Measurements from ENCODE around the gene ZXDC. TPM values are rescaled to one million over a fixed set of nuclear protein-coding genes. Genes with fewer than 3 reads are reported as not detected.

Gene ZXDC
- total RNA-seq, 2 experiments from 2014 or later, result 26.6 to 27.3 TPM

DNA sequence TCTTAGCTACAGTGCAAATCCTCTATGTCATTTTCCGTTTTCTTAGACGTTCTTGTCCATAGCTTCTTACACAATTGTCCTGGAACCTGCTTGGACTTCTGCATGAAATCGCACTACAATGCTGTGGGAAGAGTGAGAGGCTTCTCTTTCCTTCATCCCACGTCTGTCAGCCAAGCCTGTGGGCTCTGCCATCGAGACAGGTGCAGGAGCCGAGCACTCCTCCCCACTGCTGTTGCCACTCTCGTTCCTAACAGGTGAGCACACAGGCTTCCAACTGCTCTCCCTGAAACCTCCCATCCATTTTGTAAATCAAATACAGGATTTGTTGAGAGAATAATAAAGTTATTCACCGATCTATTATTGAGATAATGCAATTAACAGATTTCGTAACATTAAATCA, 23.5 kb downstream of the ZXDC start:
- ChIA-PET POLR2A (no interaction called here), CTCF (no interaction called here)
- ATAC-seq, result no peak
- Mint-ChIP-seq H3K27me3 (ENCODE audit: low read depth) (no peaks in the 10 kb centered on the region), H3K9me3 (ENCODE audit: insufficient read depth) (no peaks in the 10 kb centered on the region), H3K4me3 (no peak overlapping the region), H3K36me3 (ENCODE audit: low read depth) (peaks cover 22% of the 10 kb centered on the region), H3K27ac (no peak overlapping the region), H3K4me1 (ENCODE audit: low read depth) (no peaks in the 10 kb centered on the region)
- DNase-seq, result no peak

- no peaks in the 10 kb centered on the region for H3K9me3 Mint-ChIP-seq (ENCODE audit: insufficient read depth)
- peaks cover 19% of the 10 kb centered on the region for H3K36me3 Mint-ChIP-seq (ENCODE audit: low read depth)
- ATAC-seq (no peak), DNase-seq (no peak)
- ChIA-PET POLR2A (no interaction called here), CTCF (no interaction called here)
- H3K4me3 Mint-ChIP-seq, result no peak overlapping the region
- no peak overlapping the region for H3K27ac Mint-ChIP-seq
- H3K27me3 Mint-ChIP-seq (ENCODE audit: low read depth), result no peaks in the 10 kb centered on the region
- H3K4me1 Mint-ChIP-seq (ENCODE audit: low read depth), result no peaks in the 10 kb centered on the region
Observed at GRCh38 chr3:126451511-126451910, 24.2 kb downstream of the ZXDC start.

DNA sequence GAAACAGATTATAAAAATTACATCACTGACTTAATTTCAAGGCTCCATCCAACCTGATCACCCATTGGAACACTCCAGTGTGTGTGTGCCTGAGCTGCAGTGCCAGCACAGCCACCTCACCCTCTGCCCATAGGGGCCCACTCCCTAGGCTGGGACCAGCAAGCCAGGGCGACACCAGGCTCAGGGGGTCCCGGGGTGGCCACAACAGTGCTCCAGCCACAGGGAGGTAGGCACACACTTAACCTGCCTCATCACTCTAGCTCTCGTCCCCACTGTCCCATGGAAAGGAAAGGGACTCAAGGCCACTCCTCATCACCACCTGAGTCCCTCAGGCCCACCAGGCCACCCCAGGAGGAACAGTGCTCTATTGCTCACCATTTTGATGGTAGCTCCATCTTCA, 24.9 kb downstream of the ZXDC start:
- no peak for ATAC-seq
- no peak for DNase-seq
- Mint-ChIP-seq H3K4me1 (ENCODE audit: low read depth) (no peaks in the 10 kb centered on the region), H3K36me3 (ENCODE audit: low read depth) (peaks cover 19% of the 10 kb centered on the region), H3K4me3 (no peak overlapping the region), H3K27ac (peak overlapping the region; percentile 34), H3K27me3 (ENCODE audit: low read depth) (no peaks in the 10 kb centered on the region), H3K9me3 (ENCODE audit: insufficient read depth) (no peaks in the 10 kb centered on the region)
- POLR2A ChIA-PET, result no interaction called here
- CTCF ChIA-PET, result no interaction called here

DNA sequence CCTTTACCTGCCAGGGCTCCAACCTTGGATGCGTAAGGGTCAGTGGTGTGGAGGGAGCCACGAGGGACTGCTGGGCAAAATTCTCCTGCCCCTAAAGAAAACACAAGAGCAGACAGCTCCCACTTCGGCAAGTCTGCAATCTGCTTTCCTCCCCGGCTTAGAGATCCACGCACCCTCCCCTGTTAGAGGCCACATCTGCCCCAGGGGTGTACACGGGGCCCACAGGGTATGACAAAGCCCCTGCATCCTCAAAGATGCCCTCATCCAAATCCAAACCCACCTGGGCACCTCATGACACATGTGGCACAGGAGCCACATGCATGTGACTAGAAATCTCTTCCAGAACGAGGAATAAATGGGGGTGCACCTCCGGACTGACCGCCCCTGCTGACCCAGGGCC, 25.5 kb downstream of the ZXDC start:
- no peaks in the 10 kb centered on the region for H3K9me3 Mint-ChIP-seq (ENCODE audit: insufficient read depth)
- no peaks in the 10 kb centered on the region for H3K4me1 Mint-ChIP-seq (ENCODE audit: low read depth)
- peaks cover 17% of the 10 kb centered on the region for H3K36me3 Mint-ChIP-seq (ENCODE audit: low read depth)
- ChIA-PET POLR2A (no interaction called here), CTCF (no interaction called here)
- no peak overlapping the region for H3K27ac Mint-ChIP-seq
- DNase-seq (no peak), ATAC-seq (no peak)
- no peaks in the 10 kb centered on the region for H3K27me3 Mint-ChIP-seq (ENCODE audit: low read depth)
- H3K4me3 Mint-ChIP-seq, result no peak overlapping the region

- CTCF ChIA-PET, result no interaction called here
Observed at GRCh38 chr3:126449621-126450051, 26.1 kb downstream of the ZXDC start.

GRCh38 chr3:126448893-126449180, 26.9 kb downstream of the ZXDC start:
- Mint-ChIP-seq H3K27ac (no peak overlapping the region), H3K36me3 (ENCODE audit: low read depth) (peaks cover 11% of the 10 kb centered on the region), H3K4me3 (no peak overlapping the region), H3K27me3 (ENCODE audit: low read depth) (no peaks in the 10 kb centered on the region), H3K4me1 (ENCODE audit: low read depth) (no peaks in the 10 kb centered on the region), H3K9me3 (ENCODE audit: insufficient read depth) (no peaks in the 10 kb centered on the region)
- ATAC-seq (no peak), DNase-seq (no peak)
- POLR2A ChIA-PET, result no interaction called here
- CTCF ChIA-PET, result no interaction called here

More at GRCh38 chr3:126449621-126450051, 26.1 kb downstream of the ZXDC start:
- H3K27ac Mint-ChIP-seq, result peak overlapping the region; percentile 43
- no peaks in the 10 kb centered on the region for H3K27me3 Mint-ChIP-seq (ENCODE audit: low read depth)
- H3K4me1 Mint-ChIP-seq (ENCODE audit: low read depth), result no peaks in the 10 kb centered on the region
- DNase-seq (no peak), ATAC-seq (no peak)
- POLR2A ChIA-PET, result no interaction called here
- no peaks in the 10 kb centered on the region for H3K9me3 Mint-ChIP-seq (ENCODE audit: insufficient read depth)
- H3K4me3 Mint-ChIP-seq, result no peak overlapping the region
- peaks cover 15% of the 10 kb centered on the region for H3K36me3 Mint-ChIP-seq (ENCODE audit: low read depth)

GRCh38 chr3:126448136-126448892, 27.4 kb downstream of the ZXDC start:
- POLR2A ChIA-PET, result no interaction called here
- H3K27me3 Mint-ChIP-seq (ENCODE audit: low read depth), result no peaks in the 10 kb centered on the region
- CTCF ChIA-PET, result no interaction called here
- peaks cover 11% of the 10 kb centered on the region for H3K36me3 Mint-ChIP-seq (ENCODE audit: low read depth)
- ATAC-seq (no peak), DNase-seq (no peak)
- no peak overlapping the region for H3K4me3 Mint-ChIP-seq
- no peak overlapping the region for H3K27ac Mint-ChIP-seq
- H3K4me1 Mint-ChIP-seq (ENCODE audit: low read depth), result no peaks in the 10 kb centered on the region
- H3K9me3 Mint-ChIP-seq (ENCODE audit: insufficient read depth), result no peaks in the 10 kb centered on the region

DNA sequence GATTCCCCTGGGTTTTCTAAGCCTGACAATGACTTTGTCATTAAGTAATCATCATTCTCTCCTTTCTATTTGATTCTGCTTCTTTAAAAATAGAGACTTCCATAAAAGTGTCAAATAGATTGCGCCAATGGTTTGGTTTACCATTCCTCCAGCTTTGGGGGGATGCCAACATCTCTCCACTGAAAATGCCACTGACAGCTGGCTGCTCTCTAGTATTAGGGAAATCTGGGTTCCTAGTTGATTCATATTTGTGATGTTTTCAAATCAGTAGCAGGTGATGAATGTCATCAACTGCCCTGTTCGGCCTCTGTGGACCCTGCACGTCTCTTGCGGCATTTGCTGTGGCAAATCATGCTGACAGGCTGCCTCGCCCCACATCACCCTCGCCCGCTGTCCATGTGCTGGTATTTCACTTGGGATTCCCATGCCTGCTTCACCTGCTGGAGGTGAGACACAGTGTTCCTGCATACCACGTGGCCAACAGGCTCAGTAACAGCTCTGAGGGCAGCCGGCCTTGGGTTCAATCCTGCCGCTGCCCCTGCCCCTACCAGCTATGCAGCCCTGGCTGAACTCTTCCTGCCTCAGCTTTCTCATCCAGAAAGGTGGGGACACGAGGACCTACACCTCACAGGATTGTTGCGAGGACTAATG, 28.1 kb downstream of the ZXDC start:
- H3K4me1 Mint-ChIP-seq (ENCODE audit: low read depth), result no peaks in the 10 kb centered on the region
- no peak overlapping the region for H3K4me3 Mint-ChIP-seq
- H3K27ac Mint-ChIP-seq, result no peak overlapping the region
- no peaks in the 10 kb centered on the region for H3K9me3 Mint-ChIP-seq (ENCODE audit: insufficient read depth)
- ChIA-PET POLR2A (no interaction called here), CTCF (no interaction called here)
- no peak for ATAC-seq
- H3K27me3 Mint-ChIP-seq (ENCODE audit: low read depth), result no peaks in the 10 kb centered on the region
- peaks cover 13% of the 10 kb centered on the region for H3K36me3 Mint-ChIP-seq (ENCODE audit: low read depth)
- DNase-seq, result no peak

GRCh38 chr3:126446791-126447190, 28.9 kb downstream of the ZXDC start:
- ATAC-seq, result no peak
- CTCF ChIA-PET, result no interaction called here
- peaks cover 12% of the 10 kb centered on the region for H3K36me3 Mint-ChIP-seq (ENCODE audit: low read depth)
- H3K4me1 Mint-ChIP-seq (ENCODE audit: low read depth), result no peaks in the 10 kb centered on the region
- no peaks in the 10 kb centered on the region for H3K9me3 Mint-ChIP-seq (ENCODE audit: insufficient read depth)
- H3K27ac Mint-ChIP-seq, result no peak overlapping the region
- H3K4me3 Mint-ChIP-seq, result no peak overlapping the region
- no peaks in the 10 kb centered on the region for H3K27me3 Mint-ChIP-seq (ENCODE audit: low read depth)
- DNase-seq, result no peak
- POLR2A ChIA-PET, result no interaction called here

DNA sequence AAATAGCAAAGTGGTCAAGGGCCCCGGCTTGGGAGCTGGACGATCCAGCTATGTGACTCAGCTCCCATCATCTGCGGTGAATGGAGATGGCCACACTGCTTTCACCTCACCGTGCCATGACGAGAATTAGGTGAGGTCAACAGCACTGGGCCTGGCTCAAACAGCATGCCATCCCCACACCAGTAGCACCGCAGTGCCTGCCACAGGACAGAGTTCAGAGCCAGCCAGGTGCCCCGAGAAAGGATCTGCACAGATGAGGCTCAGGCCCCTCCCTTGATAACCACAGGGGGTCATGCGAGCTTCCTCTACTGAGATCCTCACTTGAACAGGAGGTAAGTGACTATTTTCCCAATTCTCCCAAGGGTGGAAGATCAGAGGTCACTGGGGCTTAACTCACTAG, 29.4 kb downstream of the ZXDC start:
- CTCF ChIA-PET, result no interaction called here
- Mint-ChIP-seq H3K9me3 (ENCODE audit: insufficient read depth) (no peaks in the 10 kb centered on the region), H3K36me3 (ENCODE audit: low read depth) (peaks cover 7% of the 10 kb centered on the region), H3K27me3 (ENCODE audit: low read depth) (no peaks in the 10 kb centered on the region), H3K4me3 (no peak overlapping the region), H3K4me1 (ENCODE audit: low read depth) (no peaks in the 10 kb centered on the region), H3K27ac (no peak overlapping the region)
- DNase-seq, result no peak
- POLR2A ChIA-PET, result no interaction called here
- no peak for ATAC-seq

GRCh38 chr3:126445506-126445905, 30.2 kb downstream of the ZXDC start:
- Mint-ChIP-seq H3K36me3 (ENCODE audit: low read depth) (peaks cover 5% of the 10 kb centered on the region), H3K27ac (no peak overlapping the region), H3K27me3 (ENCODE audit: low read depth) (no peaks in the 10 kb centered on the region), H3K9me3 (ENCODE audit: insufficient read depth) (no peaks in the 10 kb centered on the region), H3K4me3 (no peak overlapping the region), H3K4me1 (ENCODE audit: low read depth) (no peaks in the 10 kb centered on the region)
- ATAC-seq, result no peak
- ChIA-PET POLR2A (interaction anchor here (0.6 kb wide), 1 partner anchor 362 kb away, joined by 3 read pairs; no protein-coding TSS in a partner anchor), CTCF (no interaction called here)
- no peak for DNase-seq

DNA sequence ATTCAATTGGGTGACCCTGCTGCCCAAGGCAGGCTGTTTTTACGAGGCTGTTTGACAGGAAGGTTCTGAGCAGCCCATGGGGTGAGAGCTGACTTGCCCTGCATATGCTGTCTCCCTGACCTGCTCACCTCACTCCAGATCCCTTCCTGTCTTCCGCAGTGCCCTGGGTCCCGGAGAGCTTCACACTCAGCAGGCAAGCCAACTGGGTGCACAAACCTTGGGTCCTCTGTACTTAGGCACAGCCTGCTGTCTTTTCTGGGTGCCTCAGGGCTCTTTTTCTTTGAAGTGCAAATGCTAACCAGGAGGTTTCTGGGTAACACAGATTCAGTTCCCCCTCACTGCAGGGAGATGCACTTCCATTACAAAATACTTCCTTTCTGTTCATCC, 32.8 kb downstream of the ZXDC start:
- Mint-ChIP-seq H3K9me3 (ENCODE audit: insufficient read depth) (no peaks in the 10 kb centered on the region), H3K4me3 (no peak overlapping the region), H3K27ac (peak overlapping the region; percentile 54), H3K36me3 (ENCODE audit: low read depth) (peaks cover 5% of the 10 kb centered on the region), H3K27me3 (ENCODE audit: low read depth) (no peaks in the 10 kb centered on the region), H3K4me1 (ENCODE audit: low read depth) (no peaks in the 10 kb centered on the region)
- DNase-seq (no peak), ATAC-seq (no peak)
- ChIA-PET POLR2A (no interaction called here), CTCF (no interaction called here)
